OCI-LY1 (cell line): Measurements from ENCODE around the gene TRABD2A.

ENCODE experiments used
- H2AFZ ChIP-seq: fragments of 200-600 bp; sonication (generic), shearing (Covaris generic); 2 replicates; pipeline ENCODE4 v1.6.0; 2014; ENCODE audit warnings: antibody characterized with exemption, mild to moderate bottlenecking, low read length
- H3F3A ChIP-seq: fragments of 200-600 bp; sonication (generic), shearing (Covaris generic); 2 replicates; pipeline ENCODE4 v1.6.0; 2014; ENCODE audit warnings: mild to moderate bottlenecking, antibody characterized with exemption, low read length, moderate library complexity; ENCODE audit not compliant: insufficient read depth
- H3K27ac ChIP-seq: fragments of 200-600 bp; sonication (generic); 2 replicates; pipeline ENCODE4 v1.5.1; 2014; ENCODE audit warnings: low read length, mixed run types, mild to moderate bottlenecking, low read depth; ENCODE audit not compliant: poor library complexity, severe bottlenecking
- H3K27me3 ChIP-seq: fragments of 200-600 bp; sonication (generic); 2 replicates; pipeline ENCODE4 v1.6.0; 2014; ENCODE audit warnings: antibody characterized with exemption, mild to moderate bottlenecking, low read length, moderate library complexity; ENCODE audit not compliant: insufficient read depth
- H3K36me3 ChIP-seq: fragments of 200-600 bp; sonication (generic); 2 replicates; pipeline ENCODE4 v1.6.1; 2014; ENCODE audit warnings: mild to moderate bottlenecking, antibody characterized with exemption, low read length, moderate library complexity, mixed read lengths; ENCODE audit not compliant: insufficient read depth
- H3K4me1 ChIP-seq: fragments of 200-600 bp; sonication (generic); 2 replicates; pipeline ENCODE4 v1.5.1; 2014; ENCODE audit warnings: mild to moderate bottlenecking, low read length, moderate library complexity; ENCODE audit not compliant: insufficient read depth, severe bottlenecking
- H3K4me2 ChIP-seq: fragments of 200-600 bp; sonication (generic), shearing (Covaris generic); 2 replicates; pipeline ENCODE4 v1.6.1; 2014; ENCODE audit warnings: low read length
- H3K4me3 ChIP-seq: fragments of 200-600 bp; sonication (generic); 2 replicates; pipeline ENCODE4 v1.5.1; 2014; ENCODE audit warnings: low read length, low read depth, mild to moderate bottlenecking, mixed read lengths; ENCODE audit not compliant: poor library complexity, severe bottlenecking
- H3K79me2 ChIP-seq: fragments of 200-600 bp; shearing (Covaris generic); 2 replicates; pipeline ENCODE4 v1.6.1; 2016; ENCODE audit warnings: mixed run types, low read length, mixed read lengths; ENCODE audit not compliant: insufficient read depth
- H3K9ac ChIP-seq: fragments of 200-600 bp; sonication (generic), shearing (Covaris generic); 2 replicates; pipeline ENCODE4 v1.6.1; 2014; ENCODE audit warnings: mild to moderate bottlenecking, low read length, mixed read lengths
- H3K9me2 ChIP-seq: fragments of 200-600 bp; sonication (generic), shearing (Covaris generic); 2 replicates; pipeline ENCODE4 v1.6.1; 2014; ENCODE audit warnings: low read depth, mild to moderate bottlenecking, low read length, mixed read lengths
- H3K9me3 ChIP-seq: fragments of 200-600 bp; shearing (Covaris generic); 2 replicates; pipeline ENCODE4 v1.6.1; 2014; ENCODE audit warnings: low read length, mixed read lengths
- H4K20me1 ChIP-seq: fragments of 200-600 bp; sonication (generic), shearing (Covaris generic); 2 replicates; pipeline ENCODE4 v1.6.0; 2016; ENCODE audit warnings: mild to moderate bottlenecking, low read length; ENCODE audit not compliant: insufficient read depth
- EZH2 ChIP-seq: fragments of 200-600 bp; sonication (generic), shearing (Covaris generic); IDR thresholded peaks from 2 replicates; pipeline ENCODE4 v1.8.0; 2017; ENCODE audit warnings: borderline replicate concordance, mixed run types, mild to moderate bottlenecking, antibody characterized with exemption, low read length, moderate library complexity, mixed read lengths
- TF ChIP-seq, protein P1 (sequence below): fragments of 200-600 bp; sonication (generic), shearing (Covaris generic); IDR thresholded peaks from 2 replicates; pipeline ENCODE4 v1.5.1; 2017; ENCODE audit warnings: mild to moderate bottlenecking, antibody characterized with exemption, low read length, moderate library complexity, mixed read lengths

Gene TRABD2A

DNA sequence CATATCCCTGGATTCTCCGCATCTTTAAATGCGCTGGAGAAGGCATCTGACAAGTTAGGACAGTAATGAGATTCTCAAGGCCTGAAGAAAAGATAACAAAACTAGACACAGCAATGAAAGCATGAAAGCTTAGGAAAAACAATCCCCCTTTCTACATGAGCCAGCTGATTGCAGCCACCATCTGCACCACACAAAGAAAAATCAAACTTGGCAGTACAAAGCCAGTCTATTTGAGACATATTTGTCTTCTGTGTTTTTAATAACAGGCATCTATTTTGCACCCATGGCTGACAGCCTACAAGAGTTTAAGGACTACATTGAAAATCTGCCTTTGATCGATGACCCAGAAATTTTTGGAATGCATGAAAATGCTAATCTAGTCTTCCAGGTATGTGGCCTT, 83.6 kb downstream of the TRABD2A start:
- H3K9me3 ChIP-seq: no peaks in the 10 kb centered on the region
- no peaks in the 10 kb centered on the region for H3K9me2 ChIP-seq
- no peaks in the 10 kb centered on the region for H3F3A ChIP-seq
- TF ChIP-seq EZH2: no peak
- H3K36me3 ChIP-seq: no peaks in the 10 kb centered on the region
- no peaks in the 10 kb centered on the region for H3K79me2 ChIP-seq
- no peaks in the 10 kb centered on the region for H3K4me1 ChIP-seq
- H3K27ac ChIP-seq: no peak overlapping the region
- no peak overlapping the region for H3K4me3 ChIP-seq
- H3K4me2 ChIP-seq: no peak overlapping the region
- H2AFZ ChIP-seq: no peak overlapping the region
- no peak overlapping the region for H3K9ac ChIP-seq
- H3K27me3 ChIP-seq: no peaks in the 10 kb centered on the region
- no peaks in the 10 kb centered on the region for H4K20me1 ChIP-seq

DNA sequence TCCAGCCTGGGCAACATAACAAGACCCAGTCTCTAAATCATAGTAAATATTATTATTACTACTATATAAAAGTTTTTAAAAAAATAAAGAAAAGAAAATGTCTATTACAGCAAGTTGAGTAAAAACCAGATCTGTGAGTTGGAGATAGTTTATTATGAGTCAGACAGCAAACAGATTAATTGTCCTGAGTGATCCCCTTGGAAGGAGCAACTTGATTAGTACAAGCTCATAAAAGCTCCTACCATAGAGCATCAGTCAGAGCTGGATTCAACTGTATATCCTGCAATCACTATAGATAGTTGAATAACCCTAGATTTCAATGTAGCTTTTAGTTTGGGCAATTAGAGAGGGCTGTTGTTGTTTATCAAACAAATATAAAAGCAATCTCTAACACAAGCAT, 84.1 kb downstream of the TRABD2A start:
- Histone ChIP-seq H3K27me3 (no peaks in the 10 kb centered on the region), H2AFZ (no peak overlapping the region), H3K27ac (no peak overlapping the region), H3K9me2 (no peaks in the 10 kb centered on the region), H3K4me1 (no peaks in the 10 kb centered on the region), H3K4me3 (no peak overlapping the region), H3K4me2 (no peak overlapping the region), H3K36me3 (no peaks in the 10 kb centered on the region), H4K20me1 (no peaks in the 10 kb centered on the region), H3F3A (no peaks in the 10 kb centered on the region), H3K79me2 (no peaks in the 10 kb centered on the region), H3K9me3 (no peaks in the 10 kb centered on the region), H3K9ac (no peak overlapping the region)
- TF ChIP-seq, protein P1, sequence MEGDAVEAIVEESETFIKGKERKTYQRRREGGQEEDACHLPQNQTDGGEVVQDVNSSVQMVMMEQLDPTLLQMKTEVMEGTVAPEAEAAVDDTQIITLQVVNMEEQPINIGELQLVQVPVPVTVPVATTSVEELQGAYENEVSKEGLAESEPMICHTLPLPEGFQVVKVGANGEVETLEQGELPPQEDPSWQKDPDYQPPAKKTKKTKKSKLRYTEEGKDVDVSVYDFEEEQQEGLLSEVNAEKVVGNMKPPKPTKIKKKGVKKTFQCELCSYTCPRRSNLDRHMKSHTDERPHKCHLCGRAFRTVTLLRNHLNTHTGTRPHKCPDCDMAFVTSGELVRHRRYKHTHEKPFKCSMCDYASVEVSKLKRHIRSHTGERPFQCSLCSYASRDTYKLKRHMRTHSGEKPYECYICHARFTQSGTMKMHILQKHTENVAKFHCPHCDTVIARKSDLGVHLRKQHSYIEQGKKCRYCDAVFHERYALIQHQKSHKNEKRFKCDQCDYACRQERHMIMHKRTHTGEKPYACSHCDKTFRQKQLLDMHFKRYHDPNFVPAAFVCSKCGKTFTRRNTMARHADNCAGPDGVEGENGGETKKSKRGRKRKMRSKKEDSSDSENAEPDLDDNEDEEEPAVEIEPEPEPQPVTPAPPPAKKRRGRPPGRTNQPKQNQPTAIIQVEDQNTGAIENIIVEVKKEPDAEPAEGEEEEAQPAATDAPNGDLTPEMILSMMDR: no peak
- TF ChIP-seq EZH2: no peak

DNA sequence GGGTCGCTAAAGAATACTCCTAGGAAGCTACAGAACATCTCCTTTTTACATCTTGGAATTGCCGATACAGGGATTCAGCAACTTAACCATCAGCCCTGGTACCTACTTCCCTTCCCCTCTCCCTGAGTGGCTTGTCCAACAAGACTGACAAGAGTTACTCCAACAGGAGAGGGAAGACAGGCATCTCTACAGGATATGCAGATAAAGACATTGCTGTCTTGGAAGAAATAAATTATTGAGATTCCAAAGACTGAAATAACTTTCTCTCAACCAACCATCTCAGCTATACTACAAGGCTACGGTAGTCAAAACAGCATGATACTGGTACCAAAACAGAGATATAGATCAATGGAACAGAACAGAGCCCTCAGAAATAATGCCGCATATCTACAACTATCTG, 87.2 kb downstream of the TRABD2A start:
- no peaks in the 10 kb centered on the region for H3K27me3 ChIP-seq
- no peak for TF ChIP-seq EZH2
- TF ChIP-seq, protein P1: no peak
- H3K4me2 ChIP-seq: no peak overlapping the region
- no peaks in the 10 kb centered on the region for H3K9me2 ChIP-seq
- no peak overlapping the region for H3K4me3 ChIP-seq
- no peaks in the 10 kb centered on the region for H3K9me3 ChIP-seq
- no peaks in the 10 kb centered on the region for H3K79me2 ChIP-seq
- no peaks in the 10 kb centered on the region for H3F3A ChIP-seq
- no peaks in the 10 kb centered on the region for H4K20me1 ChIP-seq
- no peak overlapping the region for H3K27ac ChIP-seq
- no peak overlapping the region for H2AFZ ChIP-seq
- no peaks in the 10 kb centered on the region for H3K36me3 ChIP-seq
- no peak overlapping the region for H3K9ac ChIP-seq
- H3K4me1 ChIP-seq: no peaks in the 10 kb centered on the region

DNA sequence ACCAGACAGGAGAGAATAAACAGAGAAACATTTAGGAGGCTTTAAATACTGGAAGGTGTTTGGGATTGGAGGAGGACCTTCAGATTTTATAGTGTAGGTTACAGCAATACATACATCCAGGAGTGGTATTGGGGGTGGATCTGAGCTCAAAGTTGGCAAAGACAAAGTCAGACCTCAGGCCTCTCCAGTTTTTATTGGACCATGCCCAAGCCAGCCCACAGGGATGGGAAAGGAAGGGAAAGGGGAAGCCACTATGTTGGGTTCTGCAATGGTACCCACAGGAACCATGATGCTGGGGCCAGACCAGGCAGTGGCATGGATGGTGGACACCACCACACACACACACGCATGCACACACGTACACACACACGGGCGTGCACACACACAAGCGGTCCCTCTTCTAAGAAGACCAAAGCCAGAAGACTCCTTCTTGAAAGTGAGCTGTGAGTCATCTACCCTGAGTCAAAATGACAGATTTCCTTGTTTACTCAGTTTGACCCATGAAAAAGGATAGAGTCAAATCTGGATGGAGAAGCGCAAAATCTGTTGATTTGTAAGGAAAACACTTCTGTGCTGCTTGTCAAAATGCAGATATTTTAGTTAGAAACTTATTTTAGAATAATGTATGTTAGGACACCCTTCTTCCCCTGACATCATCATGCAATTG, 87.9 kb downstream of the TRABD2A start:
- no peaks in the 10 kb centered on the region for H4K20me1 ChIP-seq
- H3F3A ChIP-seq: no peaks in the 10 kb centered on the region
- TF ChIP-seq, protein P1: no peak
- no peak for TF ChIP-seq EZH2
- H3K9me3 ChIP-seq: no peaks in the 10 kb centered on the region
- no peak overlapping the region for H3K4me3 ChIP-seq
- H2AFZ ChIP-seq: no peak overlapping the region
- no peak overlapping the region for H3K9ac ChIP-seq
- H3K4me2 ChIP-seq: no peak overlapping the region
- H3K36me3 ChIP-seq: no peaks in the 10 kb centered on the region
- H3K79me2 ChIP-seq: no peaks in the 10 kb centered on the region
- no peak overlapping the region for H3K27ac ChIP-seq
- no peaks in the 10 kb centered on the region for H3K4me1 ChIP-seq
- no peaks in the 10 kb centered on the region for H3K9me2 ChIP-seq
- H3K27me3 ChIP-seq: no peaks in the 10 kb centered on the region
